Glutamatergic neuron (in vitro differentiated cells): ENCODE data around the gene TEKTIP1. TPM values are rescaled to one million over a fixed set of nuclear protein-coding genes. Genes with fewer than 3 reads are reported as not detected.

Source experiments
- DNase-seq: peaks from one replicate; pipeline ENCODE4 v3.0.0; 2022
- H3K27ac Mint-ChIP-seq: one replicate; pipeline ENCODE4 v1.8.0; 2020; ENCODE audit warnings: mild to moderate bottlenecking, mixed read lengths, inconsistent platforms; ENCODE audit not compliant: unreplicated experiment
- H3K27me3 Mint-ChIP-seq: one replicate; pipeline ENCODE4 v1.8.0; 2020; ENCODE audit warnings: mild to moderate bottlenecking, moderate library complexity, mixed read lengths, inconsistent platforms; ENCODE audit not compliant: unreplicated experiment
- H3K36me3 Mint-ChIP-seq: one replicate; pipeline ENCODE4 v1.8.0; 2020; ENCODE audit warnings: mild to moderate bottlenecking, mixed read lengths, inconsistent platforms; ENCODE audit not compliant: unreplicated experiment
- H3K4me1 Mint-ChIP-seq: one replicate; pipeline ENCODE4 v1.8.0; 2020; ENCODE audit warnings: mild to moderate bottlenecking, low read depth, mixed read lengths, inconsistent platforms; ENCODE audit not compliant: unreplicated experiment
- H3K4me3 Mint-ChIP-seq: one replicate; pipeline ENCODE4 v1.8.0; 2020; ENCODE audit warnings: mild to moderate bottlenecking, mixed read lengths, inconsistent platforms; ENCODE audit not compliant: unreplicated experiment
- H3K9me3 Mint-ChIP-seq: one replicate; pipeline ENCODE4 v1.8.0; 2020; ENCODE audit warnings: mild to moderate bottlenecking, moderate library complexity, mixed read lengths, inconsistent platforms; ENCODE audit not compliant: unreplicated experiment
- total RNA-seq: library from RNA; stranded (reverse); fragmentation: NEBNext Ultra II Directional; extraction: Animal tissue kit (Norgen Biotek cat#: 25700); gene quantifications from one replicate; pipeline ENCODE4 v1.2.1, GENCODE V29; 2021; ENCODE audit not compliant: unreplicated experiment
- TF ChIP-seq, protein P1 (sequence below): fragments of 200-600 bp; sonication (generic); IDR thresholded peaks from one replicate; pipeline ENCODE4 v1.5.0; 2021; ENCODE audit not compliant: partially characterized antibody, unreplicated experiment

The TEKTIP1 gene
- total RNA-seq, 1 donor from 2014 or later = 2.5 TPM

GRCh38 chr19:3512562-3513228 is 26.3 kb upstream of the TEKTIP1 start:
- no peaks in the 10 kb centered on the region for H3K9me3 Mint-ChIP-seq
- DNase-seq = no peak
- no peaks in the 10 kb centered on the region for H3K36me3 Mint-ChIP-seq
- H3K27me3 Mint-ChIP-seq = peaks cover 4% of the 10 kb centered on the region
- H3K4me1 Mint-ChIP-seq = peaks cover 33% of the 10 kb centered on the region
- TF ChIP-seq, protein P1, sequence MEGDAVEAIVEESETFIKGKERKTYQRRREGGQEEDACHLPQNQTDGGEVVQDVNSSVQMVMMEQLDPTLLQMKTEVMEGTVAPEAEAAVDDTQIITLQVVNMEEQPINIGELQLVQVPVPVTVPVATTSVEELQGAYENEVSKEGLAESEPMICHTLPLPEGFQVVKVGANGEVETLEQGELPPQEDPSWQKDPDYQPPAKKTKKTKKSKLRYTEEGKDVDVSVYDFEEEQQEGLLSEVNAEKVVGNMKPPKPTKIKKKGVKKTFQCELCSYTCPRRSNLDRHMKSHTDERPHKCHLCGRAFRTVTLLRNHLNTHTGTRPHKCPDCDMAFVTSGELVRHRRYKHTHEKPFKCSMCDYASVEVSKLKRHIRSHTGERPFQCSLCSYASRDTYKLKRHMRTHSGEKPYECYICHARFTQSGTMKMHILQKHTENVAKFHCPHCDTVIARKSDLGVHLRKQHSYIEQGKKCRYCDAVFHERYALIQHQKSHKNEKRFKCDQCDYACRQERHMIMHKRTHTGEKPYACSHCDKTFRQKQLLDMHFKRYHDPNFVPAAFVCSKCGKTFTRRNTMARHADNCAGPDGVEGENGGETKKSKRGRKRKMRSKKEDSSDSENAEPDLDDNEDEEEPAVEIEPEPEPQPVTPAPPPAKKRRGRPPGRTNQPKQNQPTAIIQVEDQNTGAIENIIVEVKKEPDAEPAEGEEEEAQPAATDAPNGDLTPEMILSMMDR = no peak
- H3K27ac Mint-ChIP-seq = no peak overlapping the region
- no peak overlapping the region for H3K4me3 Mint-ChIP-seq

DNA sequence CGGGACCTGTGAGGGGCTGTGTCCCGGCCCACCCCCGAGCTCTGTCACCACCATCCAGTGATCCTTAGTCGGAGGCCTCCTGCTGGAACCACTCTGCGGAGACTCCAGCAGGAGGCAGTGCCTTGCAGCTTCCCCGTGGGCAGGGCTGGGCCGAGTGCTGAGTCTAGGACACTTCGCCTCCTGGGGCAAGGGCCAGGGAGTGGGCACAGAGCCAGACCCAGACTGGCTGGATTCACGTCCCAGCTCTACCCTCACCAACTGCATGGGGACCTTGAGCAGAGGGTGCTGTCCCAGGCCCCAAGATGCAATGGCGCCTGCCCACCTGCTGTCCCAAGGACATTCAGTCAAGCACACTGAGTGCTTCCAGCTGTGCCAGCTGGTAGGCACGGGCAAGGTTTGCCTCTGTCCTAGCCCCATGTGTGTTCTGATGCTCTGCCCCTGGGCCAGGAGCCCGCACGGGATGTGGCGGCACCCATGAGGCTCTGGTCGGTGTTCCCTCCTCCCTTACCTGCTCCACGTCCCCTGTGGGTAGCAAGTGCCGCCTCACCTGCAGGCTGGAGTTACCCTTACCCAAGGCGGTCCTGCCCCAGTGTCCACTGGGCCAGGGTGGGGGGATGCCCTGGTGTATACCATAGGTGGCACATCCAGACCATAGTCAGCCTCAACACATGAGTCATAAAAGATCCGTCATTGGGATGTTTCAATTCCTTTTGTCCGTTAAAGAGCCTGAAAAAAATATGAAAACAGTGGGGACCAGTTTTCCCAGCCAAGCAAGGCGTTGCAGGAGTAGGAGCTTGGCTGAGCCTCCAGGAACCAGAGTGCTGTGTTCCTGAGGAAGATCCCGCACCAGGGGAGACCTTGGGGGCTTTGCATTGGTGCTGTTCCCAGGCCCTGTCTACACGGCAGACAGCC is 25.5 kb upstream of the TEKTIP1 start:
- DNase-seq = no peak
- TF ChIP-seq, protein P1 = no peak
- H3K4me1 Mint-ChIP-seq = peaks cover 31% of the 10 kb centered on the region
- H3K36me3 Mint-ChIP-seq = no peaks in the 10 kb centered on the region
- H3K27ac Mint-ChIP-seq = no peak overlapping the region
- H3K9me3 Mint-ChIP-seq = no peaks in the 10 kb centered on the region
- peak overlapping the region; percentile 22 for H3K4me3 Mint-ChIP-seq
- H3K27me3 Mint-ChIP-seq = peaks cover 4% of the 10 kb centered on the region

- Mint-ChIP-seq H3K9me3 (no peaks in the 10 kb centered on the region), H3K36me3 (no peaks in the 10 kb centered on the region), H3K27ac (no peak overlapping the region), H3K4me3 (peak overlapping the region; percentile 16), H3K4me1 (peaks cover 25% of the 10 kb centered on the region), H3K27me3 (peaks cover 4% of the 10 kb centered on the region)
- TF ChIP-seq, protein P1 = no peak
- peak; percentile 10 for DNase-seq
Measured at GRCh38 chr19:3514930-3515329, 24.0 kb upstream of the TEKTIP1 start.

DNA sequence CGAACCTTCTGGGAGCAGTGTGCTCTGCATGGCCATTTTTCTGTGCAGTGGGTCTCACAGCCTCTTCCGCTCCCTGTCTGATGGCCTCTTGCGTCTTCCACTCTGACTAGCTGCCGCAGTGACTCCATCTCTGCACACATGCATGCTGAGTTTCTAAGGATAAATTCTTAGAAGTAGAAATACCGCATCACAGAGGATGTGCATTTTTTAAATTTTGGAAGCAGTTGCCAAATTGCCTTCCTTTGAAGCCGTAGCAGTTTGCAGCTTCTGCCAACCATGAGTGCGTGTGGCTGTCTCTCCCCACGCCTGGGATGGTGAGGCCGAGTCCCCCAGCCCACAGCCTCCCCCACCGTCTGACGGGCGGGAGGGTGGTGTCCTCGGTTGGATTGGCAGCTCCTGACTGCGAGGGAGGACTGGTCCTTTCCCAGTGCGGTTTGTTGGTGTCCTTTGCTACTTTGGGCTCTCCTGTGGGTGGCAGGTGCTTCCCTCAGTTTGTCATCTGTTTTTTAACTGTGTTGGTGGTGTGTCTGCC is 23.0 kb upstream of the TEKTIP1 start:
- peaks cover 2% of the 10 kb centered on the region for H3K27me3 Mint-ChIP-seq
- peaks cover under 1% of the 10 kb centered on the region for H3K36me3 Mint-ChIP-seq
- peaks cover 2% of the 10 kb centered on the region for H3K9me3 Mint-ChIP-seq
- peak overlapping the region; percentile 61 for H3K4me3 Mint-ChIP-seq
- TF ChIP-seq, protein P1 = no peak
- H3K27ac Mint-ChIP-seq = peak overlapping the region; percentile 64
- no peak for DNase-seq
- peaks cover 26% of the 10 kb centered on the region for H3K4me1 Mint-ChIP-seq
